Sigmoid colon (tissue), 3 donors: ENCODE data around the gene MGRN1.

Source experiments
- CTCF ChIP-seq, 4 experiments: fragments of 450-650 bp in 3 of 4; fragments of 200-600 bp in 1 of 4; IDR thresholded peaks; one replicate each; pipeline ENCODE4 v1.5.1; 2016 to 2019; ENCODE audit warnings: antibody characterized with exemption in 4 of 4, mild to moderate bottlenecking in 3 of 4, moderate library complexity in 2 of 4
- POLR2A ChIP-seq, 2 donors: fragments of 450-650 bp; IDR thresholded peaks; one replicate each; pipeline ENCODE4 v1.6.1; 2016; ENCODE audit warnings: antibody characterized with exemption in 2 of 2, mild to moderate bottlenecking in 2 of 2, moderate library complexity in 2 of 2

DNA sequence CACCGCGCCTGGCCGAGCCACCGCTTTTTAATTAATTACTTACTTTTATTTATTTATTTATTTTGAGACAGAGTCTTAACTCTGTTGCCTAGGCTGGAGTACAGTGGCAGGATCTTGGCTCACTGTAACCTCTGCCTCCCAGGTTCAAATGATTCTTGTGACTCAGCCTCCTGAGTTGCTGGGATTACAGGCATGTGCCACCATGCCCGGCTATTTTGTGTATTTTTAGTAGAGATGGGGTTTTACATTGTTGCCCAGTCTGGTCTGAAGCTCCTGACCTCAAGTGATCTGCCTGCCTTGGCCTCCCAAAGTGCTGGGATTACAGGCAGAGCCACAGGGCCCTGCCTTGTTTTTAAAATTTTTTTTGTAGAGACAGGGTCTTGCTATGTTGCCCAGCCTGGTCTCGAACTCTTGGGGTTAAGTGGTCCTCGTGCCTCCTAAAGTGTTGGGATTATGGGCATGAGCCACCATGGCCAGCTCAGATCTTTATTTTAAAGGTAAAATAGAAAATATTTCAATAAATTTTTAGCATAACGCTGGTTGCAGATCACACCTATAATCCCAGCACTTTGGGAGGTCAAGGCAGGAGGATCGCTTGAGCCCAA lies 50.4 kb downstream of the MGRN1 start:
- no peak for TF ChIP-seq POLR2A (IDR thresholded peaks at IDR 0.05)
- TF ChIP-seq CTCF (IDR thresholded peaks at IDR 0.05): no peak
